ENCODE measurements around the gene PLP1. TPM values are rescaled to one million over a fixed set of nuclear protein-coding genes. Genes with fewer than 3 reads are reported as not detected.
A peak's percentile ranks its signal among the peaks of the same experiment; 100 is the strongest.

The PLP1 gene
- total RNA-seq, 4 donors from 2014 or later, result 5.4 to 15.7 (median 10.6) TPM

DNA sequence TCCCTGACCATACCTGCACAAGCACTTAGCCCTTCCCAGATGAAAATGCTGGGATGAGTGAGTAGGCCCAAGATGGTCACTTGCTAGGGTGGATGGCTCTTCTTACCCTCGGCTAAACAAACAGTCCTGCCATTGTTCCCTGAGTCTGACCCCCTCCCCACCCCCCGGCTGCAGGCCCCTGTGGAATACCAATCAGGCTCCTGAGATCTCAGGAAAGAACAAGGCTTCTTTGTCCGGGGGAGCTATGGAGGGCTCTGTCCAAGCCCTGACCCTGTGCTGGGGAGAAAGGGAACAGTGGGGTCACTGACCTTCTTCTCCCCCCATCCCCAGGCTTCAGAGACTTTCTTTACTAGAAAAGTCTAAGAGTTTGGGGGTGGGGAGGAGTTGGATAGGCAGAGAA is 6.0 kb downstream of the PLP1 start:
- 75 to 83% methylated on average over 3 of the region's 3 CpGs for WGBS, 2 donors
- no peak for DNase-seq (ENCODE audit: low spot score in 2 of 2)
- intact Hi-C loops (cut with DNase I; ENCODE audit: low total_unique reads), result no loop called here
- H3K4me3 ChIP-seq (ENCODE audit: low read depth, poor library complexity, severe bottlenecking), result no peak overlapping the region
- TF ChIP-seq, protein P1, sequence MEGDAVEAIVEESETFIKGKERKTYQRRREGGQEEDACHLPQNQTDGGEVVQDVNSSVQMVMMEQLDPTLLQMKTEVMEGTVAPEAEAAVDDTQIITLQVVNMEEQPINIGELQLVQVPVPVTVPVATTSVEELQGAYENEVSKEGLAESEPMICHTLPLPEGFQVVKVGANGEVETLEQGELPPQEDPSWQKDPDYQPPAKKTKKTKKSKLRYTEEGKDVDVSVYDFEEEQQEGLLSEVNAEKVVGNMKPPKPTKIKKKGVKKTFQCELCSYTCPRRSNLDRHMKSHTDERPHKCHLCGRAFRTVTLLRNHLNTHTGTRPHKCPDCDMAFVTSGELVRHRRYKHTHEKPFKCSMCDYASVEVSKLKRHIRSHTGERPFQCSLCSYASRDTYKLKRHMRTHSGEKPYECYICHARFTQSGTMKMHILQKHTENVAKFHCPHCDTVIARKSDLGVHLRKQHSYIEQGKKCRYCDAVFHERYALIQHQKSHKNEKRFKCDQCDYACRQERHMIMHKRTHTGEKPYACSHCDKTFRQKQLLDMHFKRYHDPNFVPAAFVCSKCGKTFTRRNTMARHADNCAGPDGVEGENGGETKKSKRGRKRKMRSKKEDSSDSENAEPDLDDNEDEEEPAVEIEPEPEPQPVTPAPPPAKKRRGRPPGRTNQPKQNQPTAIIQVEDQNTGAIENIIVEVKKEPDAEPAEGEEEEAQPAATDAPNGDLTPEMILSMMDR (IDR thresholded peaks at IDR 0.05), result no peak
- TF ChIP-seq POLR2A (IDR thresholded peaks at IDR 0.05), result no peak

DNA sequence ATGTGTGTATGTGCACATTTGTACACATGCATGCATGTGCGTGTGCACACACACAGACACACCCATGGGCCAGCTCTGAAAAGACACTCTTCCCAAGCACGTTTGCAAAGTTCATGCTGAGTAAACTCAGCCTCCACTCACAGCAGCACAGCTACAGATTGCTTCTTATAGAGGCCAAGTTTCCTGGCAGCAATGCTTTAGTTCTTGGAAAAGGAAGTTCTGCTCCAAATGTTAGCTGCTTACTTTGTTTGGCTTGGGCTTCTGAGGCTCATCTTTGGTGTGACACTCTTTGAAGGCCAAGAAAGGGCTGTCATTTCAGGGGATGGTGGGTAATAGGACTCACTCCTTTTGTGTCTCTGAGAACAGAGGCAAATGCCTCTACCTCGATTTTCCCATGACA is 6.6 kb downstream of the PLP1 start:
- WGBS, 2 donors, result 25 to 44% methylated on average over 3 of the region's 3 CpGs
- no peak for DNase-seq (ENCODE audit: low spot score in 2 of 2)
- intact Hi-C loops (cut with DNase I; ENCODE audit: low total_unique reads), result no loop called here
- TF ChIP-seq, protein P1 (IDR thresholded peaks at IDR 0.05), result no peak
- TF ChIP-seq POLR2A (IDR thresholded peaks at IDR 0.05), result no peak
- H3K4me3 ChIP-seq (ENCODE audit: low read depth, poor library complexity, severe bottlenecking), result no peak overlapping the region

DNA sequence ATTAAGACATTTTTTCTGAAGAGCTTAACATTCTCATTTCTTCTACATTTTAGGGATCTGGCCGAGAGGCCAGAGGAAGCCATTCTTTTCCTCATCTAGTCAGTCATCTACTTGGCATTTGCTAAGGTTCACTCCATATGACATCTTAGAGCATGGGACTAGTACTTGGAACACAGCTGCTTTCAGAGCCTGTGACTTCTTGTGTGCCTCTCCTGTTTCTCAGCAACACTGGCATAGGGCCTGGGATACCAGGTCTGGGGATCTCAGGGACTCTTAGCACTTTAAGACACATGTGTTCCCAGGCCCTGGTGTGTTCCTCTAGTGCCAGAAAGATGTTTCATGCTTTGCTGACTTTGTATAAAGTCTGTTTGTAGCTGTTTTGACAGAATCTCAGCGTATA is 7.3 kb downstream of the PLP1 start:
- WGBS, 2 donors, result 46 to 58% methylated on average over 2 of the region's 2 CpGs
- intact Hi-C loops (cut with DNase I; ENCODE audit: low total_unique reads), result no loop called here
- no peak for TF ChIP-seq POLR2A (IDR thresholded peaks at IDR 0.05)
- TF ChIP-seq, protein P1 (IDR thresholded peaks at IDR 0.05), result no peak
- H3K4me3 ChIP-seq (ENCODE audit: low read depth, poor library complexity, severe bottlenecking), result no peak overlapping the region
- peak; percentile 33 to 78 for DNase-seq (ENCODE audit: low spot score in 2 of 2)

DNA sequence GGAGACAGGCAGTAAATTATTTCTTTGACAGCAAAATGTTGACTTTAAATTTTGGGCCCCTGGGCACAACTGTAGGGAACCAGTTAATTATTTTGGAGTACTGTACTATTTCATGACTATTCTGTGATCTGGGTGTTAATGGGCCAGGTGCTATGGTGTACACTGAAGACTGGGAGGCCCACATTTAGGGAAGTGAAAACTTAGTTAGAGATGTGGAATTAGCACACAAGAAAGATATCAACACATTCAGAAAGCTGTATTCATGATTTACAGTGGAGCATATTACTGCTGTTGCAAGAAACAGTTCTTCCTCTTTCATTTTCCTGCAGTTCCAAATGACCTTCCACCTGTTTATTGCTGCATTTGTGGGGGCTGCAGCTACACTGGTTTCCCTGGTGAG is 12.4 kb downstream of the PLP1 start:
- no peak overlapping the region for H3K4me3 ChIP-seq (ENCODE audit: low read depth, poor library complexity, severe bottlenecking)
- intact Hi-C loops (cut with DNase I; ENCODE audit: low total_unique reads), result no loop called here
- no peak for DNase-seq (ENCODE audit: low spot score in 2 of 2)
- TF ChIP-seq, protein P1 (IDR thresholded peaks at IDR 0.05), result no peak
- TF ChIP-seq POLR2A (IDR thresholded peaks at IDR 0.05), result no peak

DNA sequence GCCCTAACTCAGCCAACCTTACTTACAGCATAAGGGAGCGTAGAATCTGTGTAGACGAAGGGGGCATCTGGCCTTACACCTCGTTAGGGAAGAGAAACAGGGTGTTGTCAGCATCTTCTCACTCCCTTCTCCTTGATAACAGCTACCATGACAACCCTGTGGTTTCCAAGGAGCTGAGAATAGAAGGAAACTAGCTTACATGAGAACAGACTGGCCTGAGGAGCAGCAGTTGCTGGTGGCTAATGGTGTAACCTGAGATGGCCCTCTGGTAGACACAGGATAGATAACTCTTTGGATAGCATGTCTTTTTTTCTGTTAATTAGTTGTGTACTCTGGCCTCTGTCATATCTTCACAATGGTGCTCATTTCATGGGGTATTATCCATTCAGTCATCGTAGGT is 14.6 kb downstream of the PLP1 start:
- no peak overlapping the region for H3K4me3 ChIP-seq (ENCODE audit: low read depth, poor library complexity, severe bottlenecking)
- DNase-seq (ENCODE audit: low spot score in 2 of 2), result no peak
- intact Hi-C loops (cut with DNase I; ENCODE audit: low total_unique reads), result no loop called here
- 76 to 88% methylated on average over 4 of the region's 4 CpGs for WGBS, 2 donors
- TF ChIP-seq POLR2A (IDR thresholded peaks at IDR 0.05), result no peak
- TF ChIP-seq, protein P1 (IDR thresholded peaks at IDR 0.05), result no peak

DNA sequence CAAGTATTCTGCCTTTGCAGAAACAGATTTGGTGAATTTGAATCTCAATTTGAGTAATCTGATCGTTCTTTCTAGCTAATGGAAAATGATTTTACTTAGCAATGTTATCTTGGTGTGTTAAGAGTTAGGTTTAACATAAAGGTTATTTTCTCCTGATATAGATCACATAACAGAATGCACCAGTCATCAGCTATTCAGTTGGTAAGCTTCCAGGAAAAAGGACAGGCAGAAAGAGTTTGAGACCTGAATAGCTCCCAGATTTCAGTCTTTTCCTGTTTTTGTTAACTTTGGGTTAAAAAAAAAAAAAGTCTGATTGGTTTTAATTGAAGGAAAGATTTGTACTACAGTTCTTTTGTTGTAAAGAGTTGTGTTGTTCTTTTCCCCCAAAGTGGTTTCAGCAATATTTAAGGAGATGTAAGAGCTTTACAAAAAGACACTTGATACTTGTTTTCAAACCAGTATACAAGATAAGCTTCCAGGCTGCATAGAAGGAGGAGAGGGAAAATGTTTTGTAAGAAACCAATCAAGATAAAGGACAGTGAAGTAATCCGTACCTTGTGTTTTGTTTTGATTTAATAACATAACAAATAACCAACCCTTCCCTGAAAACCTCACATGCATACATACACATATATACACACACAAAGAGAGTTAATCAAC is 15.3 kb downstream of the PLP1 start:
- TF ChIP-seq, protein P1 (IDR thresholded peaks at IDR 0.05), result no peak
- 59 to 65% methylated on average over 2 of the region's 2 CpGs for WGBS, 2 donors
- H3K4me3 ChIP-seq (ENCODE audit: low read depth, poor library complexity, severe bottlenecking), result no peak overlapping the region
- no peak for DNase-seq (ENCODE audit: low spot score in 2 of 2)
- intact Hi-C loops (cut with DNase I; ENCODE audit: low total_unique reads), result no loop called here
